Sigmoid colon (tissue), 7 donors: ENCODE data around the gene CAPZA1. TPM values are rescaled to one million over a fixed set of nuclear protein-coding genes. Genes with fewer than 3 reads are reported as not detected.

Experiments
- DNase-seq: peaks from one replicate; pipeline ENCODE4 v3.0.0-alpha.2; 2019
- H3K27ac ChIP-seq, 4 donors: fragments of 200-600 bp; sonication (generic); one replicate each; pipeline ENCODE4 v1.5.1; 2016 to 2019; ENCODE audit warnings: mild to moderate bottlenecking in 1 of 4
- H3K27me3 ChIP-seq, 3 donors: fragments of 200-600 bp; sonication (generic); one replicate each; pipeline ENCODE4 v1.5.1; 2019; ENCODE audit warnings: mild to moderate bottlenecking in 1 of 3
- H3K36me3 ChIP-seq, 4 donors: fragments of 200-600 bp; sonication (generic); one replicate each; pipeline ENCODE4 v1.5.1; 2016 to 2019
- H3K4me1 ChIP-seq, 4 donors: fragments of 200-600 bp; sonication (generic); one replicate each; pipeline ENCODE4 v1.5.1; 2017 to 2019
- H3K4me3 ChIP-seq, 4 donors: fragments of 200-600 bp; sonication (generic); one replicate each; pipeline ENCODE4 v1.5.1; 2017 to 2019; ENCODE audit warnings: mild to moderate bottlenecking in 2 of 4, moderate library complexity in 1 of 4
- H3K9me3 ChIP-seq, 4 donors: fragments of 200-600 bp in 3 of 4; sonication (generic) in 3 of 4; one replicate each; pipeline versions ENCODE4 v1.5.1 to v1.6.1; 2013 to 2019
- EP300 ChIP-seq, 4 donors: sonication (generic); formaldehyde crosslinking; IDR thresholded peaks; one replicate each; pipeline ENCODE4 v1.6.1; 2017; ENCODE audit warnings: antibody characterized with exemption in 4 of 4
- POLR2A ChIP-seq, 2 donors: fragments of 450-650 bp; IDR thresholded peaks; one replicate each; pipeline ENCODE4 v1.6.1; 2016; ENCODE audit warnings: antibody characterized with exemption in 2 of 2, mild to moderate bottlenecking in 2 of 2, moderate library complexity in 2 of 2
- POLR2AphosphoS5 ChIP-seq, 4 donors: sonication (generic); formaldehyde crosslinking; IDR thresholded peaks; one replicate each; pipeline ENCODE4 v1.6.1; 2017; ENCODE audit warnings: antibody characterized with exemption in 4 of 4
- WGBS, 2 donors: extraction: QIAGEN DNeasy Blood & Tissue Kit; methylation state at CpG; one replicate each; pipeline ENCODE4 v1.1.7; 2013; 5-methylcytosine and 5-hydroxymethylcytosine counted together
- intact Hi-C: fragments of 100-400 bp; cut with DNase I; formaldehyde crosslinking; loops from one replicate; pipeline ENCODE4 v1.15.1; 2023
- polyA plus RNA-seq, 3 donors: library from polyadenylated mRNA; stranded (reverse); fragments of 200-250 nt; gene quantifications; one replicate each; pipeline ENCODE4 v1.2.3, GENCODE V29; 2013
- total RNA-seq, 4 donors: library from RNA; depleted of rRNA; stranded (reverse); fragments of >200 nt; gene quantifications; one replicate each; pipeline ENCODE4 v1.1.0, GENCODE V29; 2016
- TF ChIP-seq, protein P1 (sequence below), 4 experiments: fragments of 450-650 bp in 3 of 4; fragments of 200-600 bp in 1 of 4; IDR thresholded peaks; one replicate each; pipeline ENCODE4 v1.5.1; 2016 to 2019; ENCODE audit warnings: antibody characterized with exemption in 4 of 4, mild to moderate bottlenecking in 3 of 4, moderate library complexity in 2 of 4
- donor health status: healthy with polysubstance abuse.
- donor health status: Bipolar disorder and iron deficiency.
- donor health status: healthy.

The CAPZA1 gene
- total and polyA plus RNA-seq, 7 donors, result 75.9 to 160 (median 90.6) TPM

DNA sequence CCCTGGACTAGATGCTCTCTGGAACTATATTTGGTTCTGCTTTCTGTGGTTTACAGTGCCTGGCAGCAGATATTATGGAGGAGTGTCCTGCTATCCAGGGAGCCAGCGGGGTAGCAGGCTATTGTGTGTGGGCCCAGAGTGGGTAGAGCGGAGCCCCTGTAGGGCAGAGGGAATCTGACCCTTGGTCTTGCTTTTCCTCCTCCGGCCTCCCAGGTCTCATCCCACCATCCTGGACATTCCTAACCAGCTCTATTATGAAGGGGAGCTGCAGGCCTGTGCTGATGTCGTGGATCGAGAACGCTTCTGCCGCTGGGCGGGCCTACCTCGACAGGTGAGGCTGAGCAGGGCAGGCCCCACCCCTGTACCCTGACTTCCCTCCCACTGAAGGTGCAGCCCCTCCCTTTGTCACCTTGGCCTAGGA lies 78.2 kb downstream of the CAPZA1 start:
- peaks cover 12 to 77% (median 36%) of the 10 kb centered on the region in 4 donors for H3K36me3 ChIP-seq
- intact Hi-C loops, result no loop called here
- 91 to 96% methylated on average over 9 of the region's 9 CpGs for WGBS, 2 donors
- H3K27ac ChIP-seq, result peak overlapping the region; percentile 18 to 99 (median 98)
- peaks cover 0 to 48% (median 41%) of the 10 kb centered on the region in 4 donors for H3K4me1 ChIP-seq
- no peak overlapping the region for H3K4me3 ChIP-seq
- TF ChIP-seq EP300 (IDR thresholded peaks at IDR 0.05), result no peak
- no peak for TF ChIP-seq POLR2A (IDR thresholded peaks at IDR 0.05)
- no peak for TF ChIP-seq POLR2AphosphoS5 (IDR thresholded peaks at IDR 0.05)
- TF ChIP-seq, protein P1, sequence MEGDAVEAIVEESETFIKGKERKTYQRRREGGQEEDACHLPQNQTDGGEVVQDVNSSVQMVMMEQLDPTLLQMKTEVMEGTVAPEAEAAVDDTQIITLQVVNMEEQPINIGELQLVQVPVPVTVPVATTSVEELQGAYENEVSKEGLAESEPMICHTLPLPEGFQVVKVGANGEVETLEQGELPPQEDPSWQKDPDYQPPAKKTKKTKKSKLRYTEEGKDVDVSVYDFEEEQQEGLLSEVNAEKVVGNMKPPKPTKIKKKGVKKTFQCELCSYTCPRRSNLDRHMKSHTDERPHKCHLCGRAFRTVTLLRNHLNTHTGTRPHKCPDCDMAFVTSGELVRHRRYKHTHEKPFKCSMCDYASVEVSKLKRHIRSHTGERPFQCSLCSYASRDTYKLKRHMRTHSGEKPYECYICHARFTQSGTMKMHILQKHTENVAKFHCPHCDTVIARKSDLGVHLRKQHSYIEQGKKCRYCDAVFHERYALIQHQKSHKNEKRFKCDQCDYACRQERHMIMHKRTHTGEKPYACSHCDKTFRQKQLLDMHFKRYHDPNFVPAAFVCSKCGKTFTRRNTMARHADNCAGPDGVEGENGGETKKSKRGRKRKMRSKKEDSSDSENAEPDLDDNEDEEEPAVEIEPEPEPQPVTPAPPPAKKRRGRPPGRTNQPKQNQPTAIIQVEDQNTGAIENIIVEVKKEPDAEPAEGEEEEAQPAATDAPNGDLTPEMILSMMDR (IDR thresholded peaks at IDR 0.05), result no peak
- no peak for DNase-seq
- H3K9me3 ChIP-seq, result no peaks in the 10 kb centered on the region
- H3K27me3 ChIP-seq, result no peaks in the 10 kb centered on the region

DNA sequence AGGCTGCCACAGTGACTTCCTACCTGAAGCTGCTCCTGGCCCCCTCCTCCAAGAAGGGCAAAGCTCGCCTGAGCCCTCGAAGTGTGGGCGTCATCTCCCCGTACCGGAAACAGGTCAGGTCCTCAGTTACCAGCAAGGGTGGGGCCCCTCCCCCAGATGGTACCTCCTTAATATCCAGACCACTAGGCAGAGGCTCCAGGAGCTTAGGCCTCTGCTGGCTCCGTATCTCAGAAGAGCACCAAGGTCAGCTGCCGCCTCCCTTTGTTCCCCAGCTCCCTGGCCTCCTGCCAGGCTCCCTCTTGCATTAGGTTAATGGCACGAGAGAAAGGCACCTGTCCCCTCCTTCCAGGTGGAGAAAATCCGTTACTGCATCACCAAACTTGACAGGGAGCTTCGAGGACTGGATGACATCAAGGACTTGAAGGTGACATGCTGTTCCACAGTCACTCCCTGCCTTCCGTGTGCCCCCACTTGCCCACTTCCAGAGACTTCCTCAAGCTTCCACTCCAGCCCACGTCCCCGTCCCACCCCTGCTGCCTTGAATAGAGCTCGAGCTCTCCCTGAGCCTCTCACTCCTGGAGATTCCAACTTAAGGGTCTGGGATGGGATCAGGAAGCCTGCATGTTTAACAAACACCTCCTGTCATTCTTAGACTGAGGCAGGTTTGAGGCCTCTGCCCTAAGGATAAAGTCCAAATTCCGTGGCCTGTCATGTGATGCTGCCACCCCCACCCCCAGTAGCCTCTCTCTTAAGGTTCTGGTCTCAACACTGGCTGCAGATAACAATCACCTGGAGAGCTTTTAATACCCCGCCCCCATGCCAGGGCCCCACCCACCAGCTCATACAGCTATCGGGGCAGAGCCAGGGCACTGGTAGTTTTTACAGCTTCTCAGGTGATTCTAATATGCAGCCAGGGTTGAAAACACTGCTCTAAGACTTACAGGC lies 79.0 kb downstream of the CAPZA1 start:
- H3K9me3 ChIP-seq, result no peaks in the 10 kb centered on the region
- H3K4me3 ChIP-seq, result no peak overlapping the region
- TF ChIP-seq, protein P1 (IDR thresholded peaks at IDR 0.05), result no peak
- TF ChIP-seq POLR2AphosphoS5 (IDR thresholded peaks at IDR 0.05), result peak in 2 of 4 donors; percentile 12 to 17
- 21 to 64% methylated on average over 17 of the region's 17 CpGs for WGBS, 2 donors
- DNase-seq, result no peak
- H3K27me3 ChIP-seq, result no peaks in the 10 kb centered on the region
- H3K4me1 ChIP-seq, result peaks cover 0 to 56% (median 50%) of the 10 kb centered on the region in 4 donors
- H3K27ac ChIP-seq, result peak overlapping the region; percentile 98 to 99 (median 98)
- intact Hi-C loops, result no loop called here
- peaks cover 10 to 77% (median 32%) of the 10 kb centered on the region in 4 donors for H3K36me3 ChIP-seq

DNA sequence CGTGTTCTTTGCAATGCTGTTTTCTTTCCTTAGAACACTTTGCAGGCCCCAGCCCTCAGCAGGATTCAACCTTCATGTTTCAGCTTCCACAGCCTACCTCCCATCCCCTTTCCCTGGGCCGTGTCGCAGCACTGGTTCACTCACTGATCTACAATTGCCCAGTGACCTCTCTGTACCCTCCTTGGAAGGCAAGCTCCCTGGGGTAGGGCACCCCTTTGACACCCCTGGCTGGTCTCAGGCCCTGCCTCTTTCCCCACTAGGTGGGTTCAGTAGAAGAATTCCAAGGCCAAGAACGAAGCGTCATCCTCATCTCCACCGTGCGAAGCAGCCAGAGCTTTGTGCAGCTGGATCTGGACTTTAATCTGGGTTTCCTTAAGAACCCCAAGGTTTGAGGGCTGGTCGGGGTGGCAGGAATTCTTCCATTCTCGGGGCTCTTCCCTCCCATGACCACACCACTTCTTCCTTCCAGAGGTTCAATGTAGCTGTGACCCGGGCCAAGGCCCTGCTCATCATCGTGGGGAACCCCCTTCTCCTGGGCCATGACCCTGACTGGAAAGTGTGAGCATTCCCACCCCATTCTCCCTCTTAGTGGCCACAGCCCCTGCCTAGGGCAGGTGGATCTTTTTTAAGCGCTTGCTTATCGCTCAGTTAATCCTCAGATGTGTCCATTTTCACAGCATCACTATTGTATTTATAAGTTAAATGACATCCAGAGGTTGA lies 80.0 kb downstream of the CAPZA1 start:
- TF ChIP-seq POLR2AphosphoS5 (IDR thresholded peaks at IDR 0.05), result no peak
- no peak for TF ChIP-seq EP300 (IDR thresholded peaks at IDR 0.05)
- TF ChIP-seq, protein P1 (IDR thresholded peaks at IDR 0.05), result no peak
- no peak for TF ChIP-seq POLR2A (IDR thresholded peaks at IDR 0.05)
- intact Hi-C loops, result no loop called here
- DNase-seq, result no peak
- WGBS, 2 donors, result 55 to 78% methylated on average over 13 of the region's 13 CpGs
- no peaks in the 10 kb centered on the region for H3K27me3 ChIP-seq
- peaks cover 0 to 66% (median 59%) of the 10 kb centered on the region in 4 donors for H3K4me1 ChIP-seq
- H3K36me3 ChIP-seq, result peaks cover under 1 to 68% (median 24%) of the 10 kb centered on the region in 4 donors
- no peak overlapping the region for H3K4me3 ChIP-seq
- peak overlapping the region; percentile 98 to 99 (median 98) for H3K27ac ChIP-seq
- no peaks in the 10 kb centered on the region for H3K9me3 ChIP-seq

DNA sequence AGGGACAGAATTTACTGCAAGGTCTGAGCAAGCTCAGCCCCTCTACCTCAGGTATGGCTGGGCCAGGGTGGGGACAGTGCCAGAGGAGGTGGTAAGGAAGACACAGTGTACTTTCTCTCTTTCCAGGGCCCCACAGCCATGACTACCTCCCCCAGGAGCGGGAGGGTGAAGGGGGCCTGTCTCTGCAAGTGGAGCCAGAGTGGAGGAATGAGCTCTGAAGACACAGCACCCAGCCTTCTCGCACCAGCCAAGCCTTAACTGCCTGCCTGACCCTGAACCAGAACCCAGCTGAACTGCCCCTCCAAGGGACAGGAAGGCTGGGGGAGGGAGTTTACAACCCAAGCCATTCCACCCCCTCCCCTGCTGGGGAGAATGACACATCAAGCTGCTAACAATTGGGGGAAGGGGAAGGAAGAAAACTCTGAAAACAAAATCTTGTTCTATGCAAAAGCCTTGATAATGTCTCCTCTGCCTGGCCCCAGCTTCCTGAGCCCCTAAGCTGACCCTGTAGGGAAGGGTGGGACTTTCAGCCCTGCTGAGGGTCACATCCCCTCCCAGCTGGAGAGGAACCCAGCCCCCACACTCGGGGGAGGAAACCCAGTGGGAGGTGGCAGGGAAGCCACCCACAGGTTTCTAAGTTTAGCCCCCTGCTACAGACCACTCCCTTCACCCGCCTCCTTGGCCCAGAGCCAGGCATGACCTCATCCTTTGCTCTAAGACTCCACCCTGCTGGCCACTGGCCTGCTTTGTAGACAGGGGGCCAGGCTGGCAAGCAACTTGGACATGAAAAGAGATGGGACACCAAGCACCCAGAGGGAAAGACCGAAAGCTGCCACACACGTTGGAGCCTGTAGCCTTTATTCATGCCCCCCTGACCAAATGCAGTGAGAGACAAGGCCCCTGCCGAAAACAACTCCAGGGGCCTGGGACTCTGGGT lies 80.9 kb downstream of the CAPZA1 start:
- Histone ChIP-seq H3K9me3 (no peaks in the 10 kb centered on the region), H3K36me3 (peaks cover 0 to 58% (median 14%) of the 10 kb centered on the region in 4 donors), H3K27me3 (no peaks in the 10 kb centered on the region), H3K4me1 (peaks cover 0 to 74% (median 68%) of the 10 kb centered on the region in 4 donors), H3K27ac (peak overlapping the region; percentile 98 to 99 (median 98)), H3K4me3 (no peak overlapping the region)
- intact Hi-C loops, result no loop called here
- 31 to 35% methylated on average over 7 of the region's 7 CpGs for WGBS, 2 donors
- TF ChIP-seq POLR2AphosphoS5 (IDR thresholded peaks at IDR 0.05) (peak; percentile 17 to 78 (median 70)), POLR2A (IDR thresholded peaks at IDR 0.05) (no peak), EP300 (IDR thresholded peaks at IDR 0.05) (peak in 1 of 4 donors; percentile 4)
- TF ChIP-seq, protein P1 (IDR thresholded peaks at IDR 0.05), result peak in 1 of 4 experiments; percentile 29
- peak; percentile 99 for DNase-seq
